GM12874 (cell line): ENCODE data around the gene KLHL17.

ENCODE experiments used
- CTCF ChIP-seq: IDR thresholded peaks from 2 replicates; pipeline ENCODE4 v1.5.1; 2011; ENCODE audit warnings: low read depth, mild to moderate bottlenecking, control low read depth, low read length, moderate library complexity; ENCODE audit not compliant: insufficient read depth

KLHL17 gene

DNA sequence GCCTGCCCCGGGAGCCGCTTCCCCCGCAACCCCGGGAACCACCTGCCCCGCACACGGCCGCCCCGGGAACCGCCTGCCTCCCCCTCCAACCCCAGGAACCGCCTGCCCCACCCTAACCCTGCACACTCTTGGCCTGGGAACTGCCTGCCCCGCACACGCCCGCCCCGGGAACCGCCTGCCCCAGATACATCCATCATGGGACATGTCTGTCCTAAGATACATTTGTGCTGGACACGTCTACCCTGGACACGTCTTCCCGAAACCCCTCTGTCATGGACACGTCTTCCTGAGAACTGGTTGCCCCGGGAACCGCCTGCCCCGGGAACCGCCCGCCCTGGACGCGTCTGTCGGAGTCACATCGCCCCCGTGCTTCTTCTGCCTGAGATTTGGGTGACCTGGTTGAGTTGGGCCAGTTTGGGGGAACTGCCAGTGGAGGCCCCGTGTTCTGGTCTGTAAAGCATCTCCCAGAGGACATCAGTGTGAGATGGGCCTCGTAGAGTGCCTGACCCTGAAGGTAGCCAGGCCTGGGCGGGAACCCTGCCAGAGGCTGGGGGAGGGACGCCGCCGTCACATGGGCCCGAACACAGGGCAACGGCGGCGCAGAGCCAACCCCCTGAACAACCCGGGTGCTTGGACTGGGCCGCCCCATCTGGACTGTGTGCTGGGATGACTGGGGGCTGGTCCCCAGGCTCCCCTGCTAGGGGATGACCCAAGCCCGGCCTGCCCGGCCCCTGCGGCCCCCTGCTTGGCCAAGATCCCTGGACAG is 17.9 kb downstream of the KLHL17 start:
- no peak for TF ChIP-seq CTCF

- TF ChIP-seq CTCF: no peak
These were observed 18.7 kb downstream of the KLHL17 start for GRCh38 chr1:978835-979743.

DNA sequence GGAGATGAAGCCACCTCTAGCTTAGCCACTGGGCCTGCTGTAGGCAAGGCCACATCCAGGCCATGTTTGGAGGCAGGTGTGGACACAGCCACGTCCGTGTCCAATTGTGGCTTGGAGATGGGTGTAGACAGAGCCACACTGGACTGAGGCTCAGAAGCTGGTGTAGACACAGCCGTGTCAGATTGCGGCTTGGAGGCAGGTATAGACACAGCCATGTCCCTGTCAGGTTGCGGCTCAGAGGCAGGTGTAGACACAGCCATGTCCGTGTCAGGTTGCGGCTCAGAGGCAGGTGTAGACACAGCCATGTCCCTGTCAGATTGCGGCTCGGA is 19.3 kb downstream of the KLHL17 start:
- TF ChIP-seq CTCF: no peak

DNA sequence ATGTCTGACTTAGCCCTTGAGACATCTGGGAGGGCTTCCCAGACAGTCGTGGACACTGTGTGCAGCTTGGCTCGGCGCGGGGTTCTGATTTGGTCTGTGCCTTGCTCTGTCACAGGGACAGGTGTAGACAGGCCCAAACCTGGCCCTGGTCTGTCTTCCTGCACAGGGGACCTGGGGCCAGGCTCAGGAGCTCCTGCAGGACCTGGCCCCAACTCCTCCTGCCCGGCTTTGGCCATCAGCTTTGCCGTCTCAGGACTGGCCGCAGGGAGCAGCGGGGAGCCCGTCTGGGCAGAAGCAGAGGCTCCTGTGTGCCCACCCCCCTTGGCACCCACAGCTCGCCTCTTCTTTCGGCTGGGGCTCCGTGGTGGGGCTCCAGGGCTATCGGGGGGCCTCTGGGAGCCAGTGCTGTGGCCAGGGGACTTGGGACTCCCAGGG is 19.8 kb downstream of the KLHL17 start:
- no peak for TF ChIP-seq CTCF

DNA sequence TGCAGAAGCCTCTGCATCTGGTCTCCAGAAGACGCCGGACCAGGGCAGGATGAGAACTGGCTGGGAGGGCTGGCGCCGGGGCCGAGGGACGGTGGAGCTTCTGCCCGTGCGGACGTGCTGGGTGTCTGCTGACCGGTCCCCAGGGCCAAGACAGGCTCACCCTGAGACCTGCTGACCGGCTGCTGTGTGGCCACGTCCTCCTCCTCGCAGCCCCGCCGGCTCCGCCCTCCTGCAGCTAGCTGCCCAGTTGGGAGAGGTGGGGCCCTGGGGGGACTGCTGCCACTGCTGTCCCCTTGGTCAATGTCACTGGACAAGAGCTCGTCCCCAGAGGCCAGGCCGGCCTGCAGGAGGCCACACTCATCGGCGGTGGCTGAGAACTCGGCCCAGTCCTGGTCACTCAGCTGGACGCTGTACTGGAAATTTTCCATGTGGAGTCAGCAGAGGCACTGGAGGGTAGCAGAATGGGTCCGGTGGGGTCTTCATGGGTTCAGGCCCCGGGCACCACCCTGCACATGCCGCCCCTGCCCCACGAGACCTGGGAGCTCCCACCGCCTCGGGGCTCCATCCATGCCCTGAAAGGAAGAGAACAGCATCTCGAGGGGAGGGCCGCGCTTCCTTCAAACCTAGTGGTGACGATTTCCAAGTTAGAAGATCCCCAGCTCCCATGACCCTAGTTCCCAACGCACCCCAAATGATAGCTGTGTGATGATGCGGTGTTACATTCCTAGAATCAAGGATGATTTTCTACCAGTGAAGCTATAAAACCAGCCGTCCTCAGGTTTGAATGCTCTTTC is 20.4 kb downstream of the KLHL17 start:
- TF ChIP-seq CTCF: no peak

- TF ChIP-seq CTCF: no peak
These were observed 21.1 kb downstream of the KLHL17 start for GRCh38 chr1:981491-981954.
